ENCODE data around the gene DUSP6. TPM values are rescaled to one million over a fixed set of nuclear protein-coding genes. Genes with fewer than 3 reads are reported as not detected.

DUSP6 gene
- total and polyA plus RNA-seq, 2 of the 13 experiments (the other 11 are each of a cell fraction or from before 2014, with no cell fraction given): 40.9 to 161 TPM

- TF ChIP-seq, protein P1, sequence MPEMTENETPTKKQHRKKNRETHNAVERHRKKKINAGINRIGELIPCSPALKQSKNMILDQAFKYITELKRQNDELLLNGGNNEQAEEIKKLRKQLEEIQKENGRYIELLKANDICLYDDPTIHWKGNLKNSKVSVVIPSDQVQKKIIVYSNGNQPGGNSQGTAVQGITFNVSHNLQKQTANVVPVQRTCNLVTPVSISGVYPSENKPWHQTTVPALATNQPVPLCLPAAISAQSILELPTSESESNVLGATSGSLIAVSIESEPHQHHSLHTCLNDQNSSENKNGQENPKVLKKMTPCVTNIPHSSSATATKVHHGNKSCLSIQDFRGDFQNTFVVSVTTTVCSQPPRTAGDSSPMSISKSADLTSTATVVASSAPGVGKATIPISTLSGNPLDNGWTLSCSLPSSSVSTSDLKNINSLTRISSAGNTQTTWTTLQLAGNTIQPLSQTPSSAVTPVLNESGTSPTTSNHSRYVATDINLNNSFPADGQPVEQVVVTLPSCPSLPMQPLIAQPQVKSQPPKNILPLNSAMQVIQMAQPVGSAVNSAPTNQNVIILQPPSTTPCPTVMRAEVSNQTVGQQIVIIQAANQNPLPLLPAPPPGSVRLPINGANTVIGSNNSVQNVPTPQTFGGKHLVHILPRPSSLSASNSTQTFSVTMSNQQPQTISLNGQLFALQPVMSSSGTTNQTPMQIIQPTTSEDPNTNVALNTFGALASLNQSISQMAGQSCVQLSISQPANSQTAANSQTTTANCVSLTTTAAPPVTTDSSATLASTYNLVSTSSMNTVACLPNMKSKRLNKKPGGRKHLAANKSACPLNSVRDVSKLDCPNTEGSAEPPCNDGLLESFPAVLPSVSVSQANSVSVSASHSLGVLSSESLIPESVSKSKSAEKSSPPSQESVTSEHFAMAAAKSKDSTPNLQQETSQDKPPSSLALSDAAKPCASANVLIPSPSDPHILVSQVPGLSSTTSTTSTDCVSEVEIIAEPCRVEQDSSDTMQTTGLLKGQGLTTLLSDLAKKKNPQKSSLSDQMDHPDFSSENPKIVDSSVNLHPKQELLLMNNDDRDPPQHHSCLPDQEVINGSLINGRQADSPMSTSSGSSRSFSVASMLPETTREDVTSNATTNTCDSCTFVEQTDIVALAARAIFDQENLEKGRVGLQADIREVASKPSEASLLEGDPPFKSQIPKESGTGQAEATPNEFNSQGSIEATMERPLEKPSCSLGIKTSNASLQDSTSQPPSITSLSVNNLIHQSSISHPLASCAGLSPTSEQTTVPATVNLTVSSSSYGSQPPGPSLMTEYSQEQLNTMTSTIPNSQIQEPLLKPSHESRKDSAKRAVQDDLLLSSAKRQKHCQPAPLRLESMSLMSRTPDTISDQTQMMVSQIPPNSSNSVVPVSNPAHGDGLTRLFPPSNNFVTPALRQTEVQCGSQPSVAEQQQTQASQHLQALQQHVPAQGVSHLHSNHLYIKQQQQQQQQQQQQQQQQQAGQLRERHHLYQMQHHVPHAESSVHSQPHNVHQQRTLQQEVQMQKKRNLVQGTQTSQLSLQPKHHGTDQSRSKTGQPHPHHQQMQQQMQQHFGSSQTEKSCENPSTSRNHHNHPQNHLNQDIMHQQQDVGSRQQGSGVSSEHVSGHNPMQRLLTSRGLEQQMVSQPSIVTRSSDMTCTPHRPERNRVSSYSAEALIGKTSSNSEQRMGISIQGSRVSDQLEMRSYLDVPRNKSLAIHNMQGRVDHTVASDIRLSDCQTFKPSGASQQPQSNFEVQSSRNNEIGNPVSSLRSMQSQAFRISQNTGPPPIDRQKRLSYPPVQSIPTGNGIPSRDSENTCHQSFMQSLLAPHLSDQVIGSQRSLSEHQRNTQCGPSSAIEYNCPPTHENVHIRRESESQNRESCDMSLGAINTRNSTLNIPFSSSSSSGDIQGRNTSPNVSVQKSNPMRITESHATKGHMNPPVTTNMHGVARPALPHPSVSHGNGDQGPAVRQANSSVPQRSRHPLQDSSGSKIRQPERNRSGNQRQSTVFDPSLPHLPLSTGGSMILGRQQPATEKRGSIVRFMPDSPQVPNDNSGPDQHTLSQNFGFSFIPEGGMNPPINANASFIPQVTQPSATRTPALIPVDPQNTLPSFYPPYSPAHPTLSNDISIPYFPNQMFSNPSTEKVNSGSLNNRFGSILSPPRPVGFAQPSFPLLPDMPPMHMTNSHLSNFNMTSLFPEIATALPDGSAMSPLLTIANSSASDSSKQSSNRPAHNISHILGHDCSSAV (CRISPR knock-in tag; IDR thresholded peaks at IDR 0.05; ENCODE audit: borderline replicate concordance): no peak
- no peak for TF ChIP-seq CHD2 (IDR thresholded peaks at IDR 0.05; ENCODE audit: low read depth, low read length)
- no peak for TF ChIP-seq SALL2 (CRISPR knock-in tag; IDR thresholded peaks at IDR 0.05)
- no peak for TF ChIP-seq TGIF2 (CRISPR knock-in tag; IDR thresholded peaks at IDR 0.05)
- no peak for TF ChIP-seq ZUFSP (CRISPR knock-in tag; IDR thresholded peaks at IDR 0.05; ENCODE audit: borderline replicate concordance)
- peak; percentile 79 for TF ChIP-seq MED1 (CRISPR knock-in tag; IDR thresholded peaks at IDR 0.05)
- no peak for TF ChIP-seq ZNF687 (CRISPR knock-in tag; IDR thresholded peaks at IDR 0.05)
- TF ChIP-seq MYPOP (CRISPR knock-in tag; IDR thresholded peaks at IDR 0.05): no peak; the same call in 1 of the 2 replicates
- no peak for TF ChIP-seq ZMYM4 (CRISPR knock-in tag; IDR thresholded peaks at IDR 0.05)
- TF ChIP-seq HHEX (CRISPR knock-in tag; IDR thresholded peaks at IDR 0.05): no peak
- TF ChIP-seq DNMT1 (CRISPR knock-in tag; IDR thresholded peaks at IDR 0.05): no peak
- no peak for TF ChIP-seq ZNF576 (CRISPR knock-in tag; IDR thresholded peaks at IDR 0.05)
These were observed 37.7 kb upstream of the DUSP6 start (continued) for GRCh38 chr12:89389755-89390661.
